Fibroblast of lung (primary cell): Measurements from ENCODE around the gene SCIN.

ENCODE experiments used
- CTCF ChIP-seq, 2 donors: IDR thresholded peaks in 1 of 2; conservative IDR thresholded peaks in 1 of 2; 1 replicate in 1 of 2; 2 replicates in 1 of 2; pipeline ENCODE4 v1.5.1; 2011 to 2012; ENCODE audit warnings: low read length in 2 of 2, control low read depth in 1 of 2, inconsistent platforms in 1 of 2, low read depth in 1 of 2, mild to moderate bottlenecking in 1 of 2
- EZH2 ChIP-seq: IDR thresholded peaks from 2 replicates; pipeline ENCODE4 v1.5.1; 2012; ENCODE audit warnings: low read length, control low read depth, mild to moderate bottlenecking; ENCODE audit errors: missing control alignments

GRCh38 chr7:12609561-12609960, 39.0 kb downstream of the SCIN start:
- TF ChIP-seq CTCF (conservative IDR thresholded peaks at IDR 0.05 in 1 of 2, IDR thresholded peaks at IDR 0.05 in 1 of 2; ENCODE audit: low read depth in 1 of 2, low read length in 2 of 2) (no peak), EZH2 (no peak)
